HG02884 (cell line): ENCODE measurements around the gene PGM2.
"Not testable (repeated sequence)": the region's sequence is repeated elsewhere in the genome, so short reads cannot be mapped to it uniquely, and the experiment has no call there.

Source experiments
- ATAC-seq: cut with Tn5 transposase; IDR thresholded peaks from one replicate; pipeline ENCODE4 v1.9.1; 2021; ENCODE audit warnings: mild to moderate bottlenecking, moderate library complexity; ENCODE audit not compliant: unreplicated experiment

PGM2 gene

DNA sequence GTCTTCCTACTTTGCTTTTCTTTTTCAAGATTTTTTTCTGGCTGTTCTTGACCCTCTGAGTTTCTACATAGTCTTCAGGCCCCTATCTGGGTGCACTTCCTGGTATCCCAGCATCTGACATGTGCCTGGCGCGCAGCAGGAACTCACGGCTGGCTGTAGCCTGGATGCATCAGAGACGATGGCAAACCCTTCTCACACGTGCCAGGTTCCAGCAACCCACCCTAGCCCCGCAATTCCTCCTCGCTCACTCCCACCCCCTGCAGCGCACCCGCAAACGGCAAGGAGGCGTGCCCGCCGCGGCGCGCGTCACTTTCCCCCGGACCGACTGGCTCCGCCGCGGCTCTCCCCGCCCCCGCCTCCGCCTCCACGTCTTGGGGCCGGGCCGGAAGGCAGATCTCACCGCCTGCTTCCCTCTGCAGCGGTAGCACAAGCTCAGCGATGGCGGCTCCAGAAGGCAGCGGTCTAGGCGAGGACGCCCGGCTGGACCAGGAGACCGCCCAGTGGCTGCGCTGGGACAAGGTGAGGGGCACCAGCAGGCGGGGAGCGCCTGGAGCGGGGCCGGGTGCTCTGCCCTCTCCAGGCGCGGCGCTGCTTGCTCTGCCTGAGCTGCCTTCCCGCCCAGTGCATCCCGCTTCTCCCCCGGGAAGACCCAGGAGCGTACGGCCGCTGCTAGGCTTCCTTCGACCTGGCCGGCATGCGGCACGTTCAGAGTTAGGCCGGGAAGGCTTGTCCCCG, at the start of gene PGM2:
Gene PGM2, plus strand, starts transcription at position 392 of the 735 bp plus-strand sequence. Its CDS starts 47 bp downstream, at position 439.
- peak; percentile 94 for ATAC-seq

GRCh38 chr4:37779896-37780295, 46.6 kb upstream of the PGM2 start:
- ATAC-seq: no peak

GRCh38 chr4:37780444-37781130, 45.9 kb upstream of the PGM2 start:
- ATAC-seq: no peak

GRCh38 chr4:37781131-37781455, 45.4 kb upstream of the PGM2 start:
- ATAC-seq: no peak

GRCh38 chr4:37786267-37786666, 40.2 kb upstream of the PGM2 start:
- ATAC-seq: not testable (repeated sequence)

- ATAC-seq: not testable (repeated sequence)
Measured at GRCh38 chr4:37787883-37788460, 38.5 kb upstream of the PGM2 start.

DNA sequence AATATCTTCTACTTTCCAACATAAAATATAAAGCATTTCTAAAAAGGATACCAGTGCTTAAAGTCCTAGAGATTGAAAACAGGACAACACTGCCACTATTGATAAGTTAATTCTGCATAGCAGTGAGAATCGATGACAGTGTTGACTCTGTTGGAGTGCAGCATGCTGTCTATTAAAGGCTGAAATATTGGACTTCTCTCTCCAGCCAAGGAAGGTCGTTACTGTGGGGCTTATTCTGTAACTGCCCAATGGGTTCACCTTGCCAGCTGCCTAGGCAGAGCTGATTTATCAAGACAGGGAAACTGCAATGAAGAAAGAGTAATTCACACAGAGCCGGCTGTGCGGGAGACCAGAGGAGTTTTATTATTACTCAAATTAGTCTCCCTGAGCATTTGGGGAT, 37.7 kb upstream of the PGM2 start:
- no peak for ATAC-seq

- ATAC-seq: no peak
Measured at GRCh38 chr4:37792241-37792640, 34.2 kb upstream of the PGM2 start.

DNA sequence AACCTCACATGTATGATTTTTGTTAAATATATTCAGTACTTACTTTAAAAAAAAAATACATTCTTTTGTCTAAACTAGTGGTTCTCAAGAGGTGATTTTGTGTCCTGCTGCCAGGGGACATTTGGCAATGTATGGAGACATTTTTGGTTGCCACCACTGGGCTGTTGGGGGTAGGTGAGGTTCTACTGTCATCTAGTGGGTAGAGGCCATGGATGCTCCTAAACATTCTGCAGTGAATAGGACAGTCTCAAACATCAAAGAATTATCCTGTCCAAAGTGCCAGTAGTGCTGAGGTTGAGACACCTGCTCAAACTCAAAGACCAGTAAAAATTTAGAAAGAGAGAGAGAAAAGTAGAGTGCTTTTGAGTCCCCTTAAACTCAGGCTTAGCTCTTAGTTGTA, 32.9 kb upstream of the PGM2 start:
- peak; percentile 69 for ATAC-seq

GRCh38 chr4:37794056-37794455, 32.4 kb upstream of the PGM2 start:
- ATAC-seq: no peak

DNA sequence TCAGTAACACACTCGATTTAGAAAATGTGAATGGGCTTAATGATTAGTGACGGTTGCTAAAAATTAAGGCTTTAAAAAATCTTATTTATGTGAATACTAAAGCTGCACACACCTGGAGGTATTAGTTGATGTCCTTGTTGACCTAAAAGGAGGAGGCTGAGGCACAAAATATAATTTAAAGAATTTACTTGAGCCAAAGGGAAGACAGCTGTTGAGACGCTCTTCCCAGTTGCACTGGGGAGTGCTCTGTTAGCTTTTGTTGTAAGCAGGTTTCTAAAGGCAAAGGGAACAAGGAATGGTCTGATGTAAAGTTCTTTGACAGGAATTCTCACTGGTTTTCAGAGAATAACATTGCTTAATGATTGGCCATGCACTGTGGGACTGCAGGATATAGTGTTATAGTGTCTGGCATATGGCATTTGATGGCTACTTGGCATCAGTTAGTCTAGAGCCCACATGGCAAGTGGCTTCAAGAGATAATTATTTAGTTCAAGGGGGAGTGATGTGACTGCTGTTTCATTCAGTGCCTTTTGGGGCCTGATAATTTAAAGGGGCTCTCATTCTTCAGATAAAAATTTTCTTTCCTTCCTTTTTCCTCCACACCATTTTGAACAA, 30.8 kb upstream of the PGM2 start:
- no peak for ATAC-seq

DNA sequence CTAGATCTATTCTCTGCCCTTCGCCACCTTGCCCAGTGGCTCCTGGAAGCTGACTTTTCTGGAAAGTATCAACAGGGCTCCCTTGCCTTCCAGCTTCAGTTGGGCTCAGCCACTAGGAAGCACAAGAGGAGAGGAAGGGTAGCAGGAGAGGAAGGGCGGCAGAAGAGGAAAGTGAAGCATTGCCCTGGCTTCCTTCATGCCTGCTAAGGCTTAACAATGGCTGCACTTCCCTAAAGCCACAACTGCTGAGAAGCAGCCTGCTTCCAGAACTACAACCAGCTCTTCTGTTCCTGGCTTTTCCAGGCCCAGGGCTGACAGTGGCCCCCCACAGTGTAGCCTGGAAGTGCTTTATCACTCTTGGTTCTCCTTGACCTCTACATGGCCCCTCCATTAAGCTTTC, 29.1 kb upstream of the PGM2 start:
- ATAC-seq: no peak

- no peak for ATAC-seq
Measured at GRCh38 chr4:37797923-37798322, 28.6 kb upstream of the PGM2 start.

GRCh38 chr4:37798616-37799015, 27.9 kb upstream of the PGM2 start:
- no peak for ATAC-seq

- ATAC-seq: no peak
Measured at GRCh38 chr4:37799941-37800554, 26.4 kb upstream of the PGM2 start.

DNA sequence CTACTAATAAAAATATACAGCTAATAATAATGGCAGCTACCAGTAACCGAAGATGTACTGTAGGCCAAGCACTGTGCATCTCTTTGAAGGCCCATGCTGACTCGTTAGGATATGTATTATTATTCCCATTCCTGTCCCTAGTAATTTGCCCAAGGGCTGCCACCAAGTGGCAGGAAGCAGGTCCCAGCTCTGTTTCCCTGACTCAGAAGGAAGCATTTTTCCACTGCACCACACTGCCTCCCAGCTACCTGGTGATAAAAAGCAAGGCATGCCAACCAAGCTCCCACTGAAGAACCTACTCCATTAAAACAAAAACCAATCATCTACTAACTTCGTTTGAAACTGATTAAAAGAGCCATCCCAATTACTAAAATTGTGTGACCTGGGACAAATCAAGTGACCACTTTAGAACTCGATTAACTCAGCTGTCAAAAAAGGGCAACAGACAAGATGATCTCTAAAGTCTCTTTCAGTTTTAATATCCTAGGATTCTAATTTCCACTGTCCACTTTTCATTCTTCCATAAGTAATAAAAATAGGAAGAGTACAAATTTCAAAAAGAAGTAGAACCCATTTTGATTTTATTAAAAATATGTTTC, 24.3 kb upstream of the PGM2 start:
- ATAC-seq: no peak

DNA sequence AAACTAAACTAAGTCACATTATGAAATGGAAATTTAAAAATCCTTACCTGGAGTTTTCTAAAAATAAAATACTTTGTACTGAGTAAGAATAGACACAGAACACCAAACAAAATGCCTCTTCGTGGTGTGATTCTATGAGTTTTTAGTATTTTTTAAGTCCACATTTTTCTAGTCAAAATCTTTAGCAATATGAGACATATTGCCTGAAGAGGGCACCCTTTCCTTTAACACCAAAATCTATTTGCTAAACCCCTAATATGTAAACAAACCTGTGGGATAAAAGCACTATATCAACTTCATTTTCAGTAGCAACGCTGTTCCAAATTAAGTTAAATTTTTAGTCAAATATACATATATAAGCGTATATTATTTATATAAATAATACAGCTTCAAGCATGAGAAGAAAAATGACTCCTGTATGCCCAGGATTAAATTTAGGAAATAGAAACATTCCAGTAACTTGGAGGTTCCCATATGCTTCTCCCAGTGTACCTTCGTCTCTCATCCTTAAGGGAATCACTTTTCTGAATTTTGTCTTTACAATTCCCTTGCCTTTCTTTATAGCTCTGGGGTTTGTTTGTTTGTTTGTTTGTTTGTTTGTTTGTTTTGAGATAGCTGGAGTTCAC, 23.0 kb upstream of the PGM2 start:
- ATAC-seq: no peak

DNA sequence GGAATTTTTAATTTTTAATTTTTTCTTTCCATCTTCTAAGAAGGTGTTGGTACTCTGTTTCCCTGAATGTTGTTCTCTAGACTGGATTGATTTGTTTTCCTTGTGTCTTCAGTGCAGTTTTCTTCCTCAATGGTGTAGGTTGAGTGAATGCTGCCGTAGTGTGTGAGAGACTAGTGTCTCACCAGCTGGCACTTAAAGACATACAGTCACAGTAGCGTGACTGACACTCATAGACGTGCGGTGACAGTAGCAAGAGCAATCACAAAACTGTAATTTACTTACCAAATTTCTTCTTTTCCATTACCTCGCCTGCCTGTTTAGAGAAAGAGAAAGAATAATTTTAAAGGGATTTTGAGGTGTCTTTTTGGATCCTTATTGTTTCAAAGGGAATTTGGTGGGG, 21.4 kb upstream of the PGM2 start:
- ATAC-seq: no peak

DNA sequence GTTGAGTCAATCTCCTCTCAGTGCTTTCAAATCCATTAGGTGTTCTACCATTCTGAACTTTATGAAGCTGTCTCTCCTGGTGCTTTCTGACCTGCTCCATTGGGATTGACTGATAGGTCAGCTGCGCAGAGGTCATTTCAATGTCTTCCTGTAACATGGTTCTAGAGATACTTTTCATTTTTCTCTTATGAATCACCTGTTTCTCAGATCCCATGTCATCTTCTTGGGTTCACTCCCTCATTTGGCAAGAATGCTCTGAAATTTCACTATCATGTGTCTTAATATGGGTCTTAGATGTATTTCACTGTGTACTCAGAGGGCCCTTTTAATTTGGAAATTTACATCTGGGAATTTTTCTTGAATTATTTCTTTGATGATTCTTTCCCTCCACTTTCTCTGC, 13.8 kb upstream of the PGM2 start:
- peak; percentile 81 for ATAC-seq

- no peak for ATAC-seq
Measured at GRCh38 chr4:37815591-37815990, 10.9 kb upstream of the PGM2 start.

DNA sequence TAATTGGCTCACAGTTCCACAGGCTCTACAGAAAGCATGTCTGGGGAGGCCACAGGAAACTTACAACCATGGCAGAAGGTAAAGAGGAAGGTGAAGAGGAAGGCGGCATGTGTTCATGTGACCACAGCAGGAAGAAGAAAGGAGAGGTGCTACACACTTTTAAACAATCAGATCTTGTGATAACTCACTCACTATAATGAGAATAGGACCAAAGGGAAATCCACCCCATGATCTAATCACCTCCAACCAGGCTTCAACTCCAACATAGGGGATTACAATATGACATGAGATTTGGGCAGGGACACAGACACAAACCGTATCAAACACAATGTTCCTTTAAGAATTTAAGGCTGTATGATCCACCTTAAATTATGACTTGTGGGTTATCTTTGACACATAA, 10.5 kb upstream of the PGM2 start:
- no peak for ATAC-seq
